Measurements from ENCODE around the gene OMP.
"Not testable (repeated sequence)": the region's sequence is repeated elsewhere in the genome, so short reads cannot be mapped to it uniquely, and the experiment has no call there.

The OMP gene, protein sequence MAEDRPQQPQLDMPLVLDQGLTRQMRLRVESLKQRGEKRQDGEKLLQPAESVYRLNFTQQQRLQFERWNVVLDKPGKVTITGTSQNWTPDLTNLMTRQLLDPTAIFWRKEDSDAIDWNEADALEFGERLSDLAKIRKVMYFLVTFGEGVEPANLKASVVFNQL

DNA sequence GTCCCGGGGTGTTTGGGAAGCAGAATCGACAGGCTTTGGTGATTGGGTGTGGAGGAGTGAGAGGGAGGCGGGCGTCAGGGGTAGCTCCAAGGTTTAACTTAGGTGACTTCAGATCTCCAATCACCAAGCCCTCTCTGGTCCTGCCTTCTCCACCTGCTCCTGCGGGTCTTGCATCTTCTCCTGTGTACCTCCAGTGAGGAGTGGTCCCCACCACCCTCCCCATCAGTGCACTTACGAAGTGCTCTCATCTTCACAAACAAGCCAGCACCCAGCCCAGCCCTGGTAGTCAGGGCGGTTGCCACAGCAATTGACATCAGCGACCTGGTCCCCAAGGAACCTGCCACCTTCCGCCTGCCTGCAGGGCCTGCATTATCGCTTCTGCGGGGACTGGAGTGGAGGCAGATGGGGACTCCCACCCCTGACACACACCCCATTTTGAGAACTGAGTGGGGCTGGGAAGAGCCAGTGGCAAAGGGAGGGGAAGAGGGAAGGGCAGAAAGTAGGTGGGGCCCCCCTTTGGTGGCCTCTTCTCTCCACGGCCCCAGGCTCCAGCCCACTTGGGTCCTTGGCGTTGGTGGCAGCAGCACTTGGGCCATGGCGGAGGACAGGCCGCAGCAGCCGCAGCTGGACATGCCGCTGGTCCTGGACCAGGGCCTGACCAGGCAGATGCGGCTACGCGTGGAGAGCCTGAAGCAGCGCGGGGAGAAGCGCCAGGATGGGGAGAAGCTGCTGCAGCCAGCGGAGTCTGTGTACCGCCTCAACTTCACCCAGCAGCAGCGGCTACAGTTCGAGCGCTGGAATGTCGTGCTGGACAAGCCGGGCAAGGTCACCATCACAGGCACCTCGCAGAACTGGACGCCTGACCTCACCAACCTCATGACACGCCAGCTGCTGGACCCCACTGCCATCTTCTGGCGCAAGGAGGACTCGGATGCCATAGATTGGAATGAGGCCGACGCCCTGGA lies at the start of gene OMP:
Gene OMP (plus strand): TSS at position 595 of the 965 bp plus-strand sequence. CDS start 0 bp downstream, at position 595.
- no peak for DNase-seq

DNA sequence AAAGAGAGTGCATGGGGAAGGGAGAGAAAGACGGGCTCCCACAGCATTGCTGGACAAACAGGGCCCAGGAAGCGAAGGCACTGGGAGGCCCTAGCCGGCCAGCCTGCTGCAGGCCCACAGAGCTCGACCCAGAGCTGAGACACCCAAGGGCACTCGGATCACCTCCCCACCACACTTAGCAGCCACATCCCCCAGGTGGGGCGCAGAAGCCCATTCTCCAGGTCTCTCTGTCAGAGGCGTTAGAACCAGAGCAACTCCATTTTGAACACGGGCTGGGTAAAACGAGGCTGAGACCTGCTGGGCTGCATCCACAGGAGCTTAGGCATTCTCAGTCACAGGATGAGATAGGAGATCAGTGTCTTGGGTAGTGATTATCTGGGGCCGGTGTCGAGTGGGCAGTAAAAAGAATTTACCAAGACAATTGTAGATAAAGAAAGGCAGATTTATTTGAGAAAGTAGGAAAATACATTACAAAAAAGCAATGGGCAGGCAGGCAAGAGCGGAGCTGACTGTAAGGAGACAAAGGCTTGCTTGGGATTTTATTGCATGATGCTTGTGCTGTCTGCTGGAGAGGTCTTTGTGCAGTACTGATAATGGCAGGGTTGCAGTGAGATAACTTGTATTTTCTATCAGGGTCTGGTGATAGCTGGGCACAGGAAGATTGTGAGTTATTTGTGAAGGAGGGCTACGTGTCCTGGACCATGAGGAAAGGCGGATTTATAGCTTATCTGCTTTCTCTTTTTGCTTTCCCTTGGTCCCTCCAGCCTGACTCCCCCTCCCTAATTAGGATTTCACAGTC lies 49.2 kb upstream of the OMP start:
- no peak for DNase-seq

DNA sequence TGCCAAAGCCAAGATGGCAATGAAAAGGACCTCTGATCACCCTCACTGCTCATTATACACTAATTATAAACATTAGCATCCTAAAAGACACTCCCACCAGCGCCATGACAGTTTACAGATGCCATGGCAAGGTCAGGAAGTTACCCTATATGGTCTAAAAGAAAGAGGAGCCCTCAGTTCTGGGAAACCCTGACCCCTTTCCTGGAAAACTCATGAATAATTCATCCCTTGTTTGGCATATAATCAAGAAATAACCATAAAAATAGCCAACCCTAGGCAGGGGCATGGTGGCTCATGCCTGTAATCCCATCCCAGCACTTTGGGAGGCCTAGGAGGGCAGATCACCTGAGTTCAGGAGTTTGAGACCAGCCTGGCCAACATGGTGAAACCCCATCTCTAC lies 48.6 kb upstream of the OMP start:
- DNase-seq, result no peak

DNA sequence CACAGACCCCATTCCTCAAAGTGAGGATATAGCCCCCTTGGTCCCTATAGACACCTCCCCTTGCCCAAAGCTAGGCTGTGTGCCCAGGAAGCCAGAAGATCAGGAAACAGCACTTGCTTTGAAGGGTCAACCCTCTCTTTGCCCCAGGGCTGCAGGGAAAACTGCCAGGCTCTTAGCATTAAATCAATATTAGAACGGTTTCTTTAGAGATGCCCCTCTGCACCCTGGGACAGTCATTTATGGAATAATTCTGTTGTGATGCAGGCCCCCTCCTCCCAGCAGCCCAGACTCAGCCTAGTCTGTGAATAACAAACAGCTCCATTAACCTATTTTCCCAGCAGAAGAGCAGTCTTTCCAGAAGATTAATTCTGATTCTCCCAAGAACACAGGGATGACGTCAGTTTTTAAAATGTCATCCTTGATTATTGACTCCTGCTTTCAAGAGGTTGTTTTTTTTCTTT lies 47.5 kb upstream of the OMP start:
- no peak for DNase-seq

DNA sequence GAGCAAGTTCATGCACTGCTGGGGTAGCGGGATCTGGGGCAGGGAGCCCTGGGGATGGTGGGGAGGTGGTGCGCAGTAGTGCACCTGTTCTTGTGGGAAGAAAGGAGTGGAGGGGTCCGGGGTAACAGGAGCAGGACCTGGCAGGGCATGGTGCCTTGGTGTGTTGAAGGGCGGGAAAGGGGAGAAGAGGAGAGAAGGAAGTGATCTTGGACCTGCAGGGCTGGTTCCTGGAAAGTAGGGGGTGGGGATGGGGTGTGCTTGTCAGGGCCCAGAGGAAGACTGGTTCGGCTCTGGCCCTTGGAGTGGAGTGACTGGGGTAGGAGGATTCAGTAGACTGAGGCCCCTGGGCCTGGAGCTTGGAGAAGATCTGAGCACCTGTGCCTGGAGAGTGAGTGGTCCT lies 46.7 kb upstream of the OMP start:
- no peak for DNase-seq

DNA sequence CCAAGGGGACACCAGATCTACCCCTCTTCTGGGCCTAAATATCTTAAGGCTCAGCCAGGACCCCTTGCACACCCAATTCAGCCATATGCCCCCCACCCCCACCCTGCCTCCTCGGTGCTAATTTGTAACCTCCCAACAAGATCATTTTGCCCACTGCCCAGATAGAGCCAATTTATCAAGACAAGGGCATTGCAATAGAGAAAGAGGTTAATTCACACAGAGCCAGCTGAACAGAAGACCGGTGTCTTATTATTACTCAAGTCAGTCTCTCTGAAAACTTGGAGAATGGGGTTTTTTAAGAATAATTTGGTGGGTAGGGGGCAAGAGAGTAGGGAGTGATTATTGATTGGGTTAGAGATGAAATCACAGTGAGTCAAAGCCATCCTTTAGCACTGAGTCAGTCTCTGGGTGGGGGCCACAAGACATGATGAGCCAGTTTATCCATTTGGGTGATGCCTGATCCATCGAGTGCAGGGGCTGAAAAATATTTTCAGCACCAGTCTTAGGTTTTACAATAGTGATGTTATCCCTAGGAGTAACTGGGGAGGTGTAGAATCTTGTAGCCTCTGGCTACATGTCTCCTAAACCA lies 45.7 kb upstream of the OMP start:
- DNase-seq, result no peak

DNA sequence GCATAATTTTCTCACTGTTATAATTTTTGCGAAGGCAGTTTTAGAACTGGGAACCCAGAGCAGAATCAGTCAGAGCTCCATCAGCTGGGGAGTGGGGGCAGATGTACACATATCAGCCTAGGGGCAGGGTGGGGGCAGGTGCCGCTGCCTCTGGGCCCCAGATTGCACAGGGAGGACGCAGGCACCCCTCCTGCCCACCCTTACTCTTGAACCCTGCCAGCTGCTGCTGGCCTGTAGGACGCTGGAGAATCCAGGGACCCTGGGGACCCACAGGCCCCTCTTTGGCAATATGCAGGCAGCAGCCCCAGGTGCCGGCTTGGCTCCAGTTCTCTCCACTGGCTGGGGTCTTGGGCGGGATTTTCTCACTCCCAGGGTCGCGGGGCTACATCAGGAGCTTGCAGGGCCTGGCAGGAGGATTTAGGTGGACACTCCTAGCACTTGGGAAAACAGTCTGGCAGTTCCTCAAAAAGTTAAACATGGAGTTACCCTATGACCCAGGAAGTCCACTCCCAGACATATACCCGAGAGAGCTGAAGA lies 44.6 kb upstream of the OMP start:
- no peak for DNase-seq

DNA sequence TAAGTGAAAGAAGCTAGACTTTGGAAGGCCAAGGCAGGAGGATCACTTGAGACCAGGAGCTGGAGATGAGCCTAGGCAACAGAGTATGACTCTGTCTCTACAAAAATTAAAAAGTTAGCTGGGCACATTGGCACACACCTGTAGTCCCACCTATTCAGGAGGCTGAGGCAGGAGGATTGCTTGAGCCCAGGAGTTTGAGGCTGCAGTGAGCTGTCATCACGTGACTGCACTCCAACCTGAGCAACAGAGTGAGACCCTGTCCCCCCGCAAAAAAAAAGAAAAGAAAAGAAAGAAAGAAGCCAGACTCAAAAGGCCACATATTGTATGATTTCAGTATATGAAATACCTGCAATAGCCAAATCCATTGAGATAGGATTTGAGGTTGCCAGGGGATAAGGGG lies 43.7 kb upstream of the OMP start:
- DNase-seq, result no peak

DNA sequence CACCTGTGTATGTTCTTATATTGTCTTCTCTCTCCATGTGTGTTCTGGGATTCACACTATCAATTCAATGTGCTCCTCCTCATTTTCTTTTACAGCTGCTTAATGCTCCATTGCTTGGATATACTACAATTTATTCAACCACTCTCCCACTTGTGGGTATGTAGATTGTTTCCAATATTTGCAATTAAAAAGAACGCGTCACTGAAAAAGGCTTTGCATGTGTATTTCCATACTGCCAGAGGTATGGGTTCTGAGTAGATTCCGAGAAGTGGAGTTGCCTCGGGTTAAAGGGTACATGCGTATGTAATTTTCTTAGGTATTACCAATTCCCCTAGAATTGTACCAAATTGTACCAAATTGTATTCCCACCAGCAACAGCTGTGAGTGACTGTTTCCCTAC lies 42.8 kb upstream of the OMP start:
- DNase-seq, result no peak

DNA sequence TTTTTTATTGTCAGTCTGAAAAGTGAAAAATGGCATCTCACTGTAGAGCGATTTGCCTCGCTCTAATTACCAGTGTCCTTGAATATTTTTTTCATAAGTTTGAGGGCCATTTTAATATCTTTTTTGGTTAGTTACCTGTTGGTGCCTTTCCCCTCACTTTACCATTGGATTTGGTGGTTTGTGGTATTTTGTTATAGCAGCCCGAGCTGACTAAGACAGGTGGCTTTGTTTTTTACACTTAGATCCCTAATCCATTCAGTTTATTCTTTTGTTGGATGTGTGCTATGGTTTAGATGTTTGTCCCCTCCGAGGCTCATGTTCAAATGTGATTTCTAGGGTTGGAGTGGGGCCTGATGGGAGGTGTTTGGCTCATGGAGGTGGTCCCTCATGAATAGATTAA lies 42.4 kb upstream of the OMP start:
- no peak for DNase-seq

DNA sequence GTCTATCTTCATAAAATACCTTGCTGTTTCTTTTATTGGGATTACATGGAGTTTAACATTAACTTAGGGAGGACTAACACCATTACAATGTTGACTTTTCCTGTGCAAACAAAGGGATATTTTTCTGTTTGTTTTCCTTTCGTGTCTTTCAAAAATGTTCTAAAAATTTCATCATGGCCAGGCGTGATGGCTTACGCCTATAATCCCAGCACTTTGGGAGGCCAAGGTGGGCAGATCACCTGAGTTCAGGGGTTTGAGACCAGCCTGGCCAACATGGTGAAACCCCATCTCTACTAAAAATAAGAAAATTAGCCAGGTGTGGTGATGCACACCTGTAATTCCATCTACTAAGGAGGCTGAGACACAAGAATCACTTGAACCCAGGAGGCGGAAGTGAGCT lies 41.4 kb upstream of the OMP start:
- not testable (repeated sequence) for DNase-seq

DNA sequence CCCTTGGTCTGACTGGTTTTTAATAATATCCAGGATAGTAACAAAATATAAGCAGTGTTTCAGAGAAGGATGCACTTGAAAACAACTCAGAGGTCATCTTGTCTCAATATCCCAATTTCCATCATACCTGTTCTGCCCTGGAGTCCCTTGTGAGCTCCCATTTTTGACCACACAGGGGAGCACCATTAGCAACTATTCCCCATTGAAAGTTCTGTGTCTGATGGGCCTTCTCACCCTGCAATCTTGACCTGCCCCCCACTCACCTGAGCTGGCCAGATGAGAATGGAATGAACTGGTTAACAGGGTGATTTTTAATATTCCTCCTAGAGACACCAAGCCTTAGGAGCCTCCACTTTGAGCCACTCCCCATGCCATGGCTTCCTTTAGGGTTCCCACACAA lies 39.7 kb upstream of the OMP start:
- no peak for DNase-seq

DNA sequence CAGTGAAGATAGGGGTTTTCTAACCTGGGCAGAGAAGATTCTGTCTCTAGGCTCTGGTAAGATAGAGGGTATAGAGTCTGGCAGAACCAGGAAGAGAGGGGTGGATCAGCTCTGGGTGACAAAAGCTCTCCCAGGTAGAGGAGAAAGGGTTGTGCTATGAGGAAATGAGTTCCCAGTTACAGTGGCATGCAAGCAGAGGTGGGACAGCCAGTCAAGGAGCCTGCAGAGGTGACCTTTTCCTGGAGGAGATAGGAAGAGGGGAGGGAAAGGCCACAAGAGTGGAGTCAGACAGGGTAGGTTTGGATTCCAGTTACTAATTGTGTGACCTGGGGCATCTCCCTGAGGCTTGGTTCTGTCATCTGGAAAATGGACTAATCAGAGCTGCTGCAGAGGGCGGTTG lies 39.2 kb upstream of the OMP start:
- no peak for DNase-seq

DNA sequence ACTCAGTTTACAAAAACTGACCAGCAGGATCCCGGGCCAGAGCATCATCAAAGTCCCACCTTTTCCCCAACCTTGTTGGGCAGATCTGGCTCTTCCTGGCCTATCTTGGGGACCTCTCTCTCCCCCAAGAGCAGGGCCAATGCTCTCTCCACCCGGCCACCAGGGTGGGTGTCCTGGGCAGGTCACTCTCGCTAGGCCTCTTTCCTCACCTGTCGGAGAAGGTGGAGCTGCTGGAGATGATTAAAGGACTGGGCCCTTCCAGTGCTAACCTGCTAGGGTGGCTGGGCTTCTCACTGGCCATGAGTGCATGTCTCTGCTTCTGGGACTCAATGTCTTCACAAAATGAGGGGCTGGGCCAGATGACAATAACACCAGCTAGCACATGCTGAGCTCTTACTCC lies 38.8 kb upstream of the OMP start:
- DNase-seq, result no peak

DNA sequence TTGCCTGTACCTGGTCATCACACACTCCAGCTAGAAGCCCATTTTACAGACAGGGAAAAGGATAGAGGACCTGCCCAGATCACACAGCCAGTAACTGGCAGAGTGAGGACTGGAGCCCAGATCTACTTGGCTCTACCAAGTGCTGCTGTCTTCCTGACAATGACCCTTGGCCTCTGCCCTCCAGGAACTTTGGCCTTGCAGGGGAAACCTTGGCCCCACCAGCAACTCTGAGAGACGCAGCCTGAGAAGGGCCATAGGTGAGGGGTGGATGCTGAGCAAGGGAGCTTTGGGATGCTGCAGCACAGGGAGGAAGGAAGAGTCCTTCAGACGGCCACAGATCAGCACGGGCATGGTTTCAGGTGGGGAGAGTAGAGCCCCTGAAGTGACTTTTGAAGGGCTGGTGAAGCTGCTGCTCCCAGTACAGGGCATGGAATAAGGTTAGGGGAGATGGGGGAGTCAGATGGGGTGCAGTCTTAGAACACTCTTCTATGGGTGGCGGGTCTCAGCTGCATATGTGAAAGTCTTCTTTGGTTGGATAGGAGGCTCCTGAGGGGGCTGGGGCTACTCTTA lies 37.9 kb upstream of the OMP start:
- no peak for DNase-seq

DNA sequence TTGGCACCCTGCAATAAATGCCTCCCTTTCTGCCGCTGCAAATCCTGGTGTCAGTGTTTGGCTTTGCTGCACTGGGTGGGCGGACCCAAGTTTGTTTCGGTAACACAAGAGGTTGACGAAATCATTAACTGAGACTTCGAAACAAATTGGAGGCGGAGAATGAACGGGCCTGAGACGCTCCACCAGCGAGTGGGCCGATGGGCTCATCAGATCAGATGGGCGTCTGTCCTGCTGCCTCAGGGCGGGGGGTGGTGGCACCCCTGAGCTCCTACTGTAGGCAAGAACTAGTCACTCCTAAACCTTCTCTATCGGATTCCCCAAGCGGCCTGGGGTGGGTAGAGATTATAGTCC lies 36.8 kb upstream of the OMP start:
- no peak for DNase-seq

DNA sequence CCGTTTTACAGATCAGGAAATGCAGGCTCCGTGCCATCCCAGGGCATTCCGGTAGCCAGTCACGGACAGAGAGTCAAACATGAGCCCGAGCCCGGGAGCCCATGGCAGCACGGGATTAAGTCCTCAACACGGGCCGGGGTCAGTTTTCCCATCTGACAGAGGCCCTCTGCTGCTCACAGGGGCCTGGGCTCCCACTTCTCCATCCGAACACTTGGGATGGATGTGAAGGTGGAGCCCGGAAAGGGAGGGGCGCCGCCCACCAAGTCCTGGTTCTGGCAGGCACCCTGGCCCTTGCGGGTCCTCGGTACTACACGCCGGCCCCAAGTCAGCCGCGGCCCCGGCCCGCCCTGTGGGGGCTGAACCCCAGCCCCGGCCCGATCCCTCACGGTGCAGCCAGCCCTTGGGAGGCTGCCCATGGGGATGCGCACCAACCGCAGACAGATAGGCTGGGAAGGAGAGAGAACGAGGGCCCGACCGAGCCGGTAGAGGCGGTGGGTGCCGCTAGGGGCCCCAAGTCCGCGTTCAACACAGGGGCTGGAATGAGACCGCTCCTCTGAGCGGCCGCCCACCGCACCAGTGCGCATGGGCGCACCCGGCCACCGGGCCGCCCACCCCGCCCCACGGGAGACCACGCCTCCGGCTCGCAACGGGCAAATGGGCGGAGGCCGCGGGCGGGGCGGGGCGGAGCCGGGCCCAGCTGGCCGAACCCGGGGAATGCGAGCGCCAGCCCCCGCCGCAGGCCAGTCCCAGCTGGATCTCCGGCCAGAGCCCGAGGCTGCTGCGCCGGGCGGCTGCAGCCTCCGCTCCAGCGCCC lies 36.2 kb upstream of the OMP start, which contains the start of gene CAPN5:
Gene CAPN5 (plus strand): TSS at position 743 of the 814 bp plus-strand sequence. CDS start 17,916 bp downstream, outside the sequence.
- peak; percentile 89 for DNase-seq

DNA sequence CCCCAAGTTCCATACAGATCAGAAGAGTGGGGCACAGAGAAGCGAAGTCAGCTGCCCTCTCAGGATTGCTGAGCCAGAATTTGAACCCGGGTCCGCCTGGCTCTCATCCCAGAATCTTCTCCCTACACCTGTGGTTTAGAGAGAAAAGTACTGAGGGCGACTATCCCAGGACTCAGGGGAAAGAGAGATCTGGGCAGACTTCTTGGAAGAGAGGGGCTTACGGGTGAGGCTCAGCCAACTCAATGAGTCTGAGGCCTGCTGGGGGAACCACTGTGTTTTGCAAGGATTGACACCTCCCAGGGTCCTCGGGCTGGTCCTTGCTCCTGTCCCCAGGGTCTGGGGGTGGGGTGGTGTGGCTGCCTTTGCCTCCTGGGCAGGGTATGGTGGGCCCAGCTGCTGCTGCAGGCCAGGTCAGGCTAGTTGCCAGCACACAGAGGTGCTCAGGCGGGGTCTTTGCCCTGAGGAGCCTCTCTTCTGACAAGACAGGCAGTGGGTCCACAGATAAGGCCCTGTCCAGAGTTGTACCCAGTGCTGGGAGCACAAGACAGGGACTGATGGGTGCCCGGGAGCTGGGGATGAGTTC lies 34.7 kb upstream of the OMP start:
- no peak for DNase-seq

DNA sequence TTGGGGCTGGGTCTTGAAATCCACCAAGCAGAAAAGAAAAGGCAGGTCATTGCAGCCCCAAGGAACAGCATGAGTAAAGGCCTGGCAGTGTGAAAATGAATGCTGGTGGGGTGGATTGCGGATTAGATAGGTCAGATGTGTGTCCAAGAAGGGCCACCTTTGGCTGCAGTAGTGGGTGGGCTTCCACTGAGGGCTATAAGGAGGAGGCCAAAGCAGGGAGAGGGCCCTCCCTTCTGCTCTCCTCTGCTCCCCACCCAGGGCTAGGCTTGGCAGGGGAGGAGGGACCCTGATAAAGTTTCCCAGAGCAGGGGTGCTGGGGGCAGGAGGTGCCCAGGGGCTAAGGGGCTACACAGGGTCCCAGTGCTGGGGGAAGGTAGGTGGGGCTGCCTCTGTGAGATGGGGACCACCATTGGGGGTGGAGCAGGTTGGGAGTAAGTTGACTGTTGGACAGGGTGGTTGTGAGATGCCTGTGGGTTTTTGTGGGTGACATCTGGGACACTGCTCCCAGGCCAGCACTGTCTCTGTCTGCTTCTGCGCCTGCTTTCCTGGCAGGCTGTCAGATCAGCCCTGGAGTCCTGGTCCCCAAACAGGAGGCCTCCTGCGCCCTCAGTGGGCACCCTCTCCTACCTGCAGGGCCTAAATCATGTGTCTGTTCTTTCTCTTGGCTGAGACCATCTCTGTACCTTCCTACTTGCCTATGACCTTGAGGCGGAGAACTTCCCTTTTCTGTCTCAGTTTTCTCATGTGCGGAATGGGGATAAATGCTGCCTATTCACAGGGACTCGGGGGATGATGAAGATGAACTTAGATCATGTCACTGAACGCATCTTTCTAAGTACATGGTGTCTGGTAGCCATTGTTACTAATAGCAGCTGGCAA lies 33.9 kb upstream of the OMP start:
- no peak for DNase-seq

DNA sequence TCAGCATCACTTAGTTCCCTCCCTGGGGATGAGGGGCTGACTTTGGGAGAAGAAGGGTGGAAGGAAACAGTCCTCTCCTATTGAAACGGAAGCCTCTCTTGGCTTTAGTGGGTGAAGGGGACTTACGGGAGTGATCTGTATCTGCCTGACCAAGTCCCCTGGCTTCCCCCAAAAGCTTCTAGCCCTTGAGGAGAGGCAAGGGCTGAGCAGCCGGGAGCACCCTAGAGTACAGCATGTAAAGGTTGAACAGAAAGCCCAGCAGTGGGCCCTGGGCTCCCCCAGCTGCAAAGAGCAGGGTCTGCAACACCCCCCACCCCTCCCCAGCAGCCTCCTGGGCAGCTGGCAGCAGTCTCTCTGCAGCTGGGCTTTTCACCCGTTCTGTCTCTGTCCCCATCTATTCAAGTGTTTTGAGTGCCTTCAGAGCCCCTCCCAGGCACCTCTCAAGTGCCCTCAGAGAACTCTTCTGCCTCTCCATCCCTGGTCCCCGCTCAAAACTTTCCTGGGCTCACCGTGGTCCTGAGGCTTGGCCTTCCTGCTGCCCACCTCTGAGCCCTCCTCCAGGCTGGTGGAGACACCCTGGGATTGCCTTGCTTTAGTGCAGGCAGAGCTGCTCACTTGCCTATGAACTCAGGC lies 33.2 kb upstream of the OMP start:
- DNase-seq, result no peak
